Activated CD4-positive, alpha-beta T cell treated with anti-CD3 and anti-CD28 coated beads, Interleukin-2, amount 50 U/mL, for 48 hours (primary cell): ENCODE measurements around the gene RND2.

Source experiments
- DNase-seq, 2 experiments: peaks; one replicate each; pipeline ENCODE4 v3.0.0-alpha.2; 2020

RND2 gene

GRCh38 chr17:43006639-43007551, 18.1 kb upstream of the RND2 start, which contains the start of gene IFI35:
Gene IFI35, plus strand, starts transcription at chr17:43006784. Its CDS starts 164 bp downstream, at chr17:43006948.
- DNase-seq = peak; percentile 86 to 91

- DNase-seq = no peak
These were observed 14.2 kb upstream of the RND2 start for GRCh38 chr17:43010667-43011308.

- no peak for DNase-seq
These were observed 13.1 kb upstream of the RND2 start for GRCh38 chr17:43011728-43012472.

GRCh38 chr17:43013296-43013695, 11.7 kb upstream of the RND2 start:
- no peak for DNase-seq

- no peak for DNase-seq
These were observed 10.9 kb upstream of the RND2 start for GRCh38 chr17:43014020-43014648.

- DNase-seq = no peak
These were observed 10.1 kb upstream of the RND2 start for GRCh38 chr17:43014649-43015542.

GRCh38 chr17:43015579-43015978, 9.5 kb upstream of the RND2 start:
- DNase-seq = no peak

- no peak for DNase-seq
These were observed 8.8 kb upstream of the RND2 start for GRCh38 chr17:43016216-43016615.

- no peak for DNase-seq
These were observed 6.8 kb upstream of the RND2 start for GRCh38 chr17:43018008-43018853.

GRCh38 chr17:43018932-43019331, 6.1 kb upstream of the RND2 start:
- no peak for DNase-seq

GRCh38 chr17:43019418-43019817, 5.6 kb upstream of the RND2 start:
- DNase-seq = no peak

GRCh38 chr17:43020030-43020621, 4.9 kb upstream of the RND2 start:
- no peak for DNase-seq

GRCh38 chr17:43020789-43021740, 4.0 kb upstream of the RND2 start:
- DNase-seq = no peak

- peak; percentile 72 to 78 for DNase-seq
These were observed 3.1 kb upstream of the RND2 start, which contains the start of gene VAT1 for GRCh38 chr17:43021741-43022512. Gene VAT1, minus strand, starts transcription at chr17:43022385. Its CDS starts 63 bp downstream, at chr17:43022322.

GRCh38 chr17:43025290-43025657, 243 bp downstream of the RND2 start:
- no peak for DNase-seq

GRCh38 chr17:43025766-43026537, 921 bp downstream of the RND2 start:
- DNase-seq = no peak

- DNase-seq = no peak
These were observed 1.6 kb downstream of the RND2 start for GRCh38 chr17:43026595-43026994.
